ENCODE measurements around the gene FARP2.

Gene FARP2

GRCh38 chr2:241463276-241464135 lies 107.4 kb downstream of the FARP2 start:
- TF ChIP-seq CTCF (IDR thresholded peaks at IDR 0.05; ENCODE audit: low read depth, low read length, missing control alignments) = no peak
- H3K4me3 ChIP-seq (ENCODE audit: low read depth, low read length) = no peak overlapping the region
- in situ Hi-C loops (cut with HindIII; ENCODE audit: low sequenced_read_pairs) = no loop called here
- no peak for DNase-seq (ENCODE audit: low read depth)

GRCh38 chr2:241465543-241465942 lies 109.5 kb downstream of the FARP2 start:
- no peak overlapping the region for H3K4me3 ChIP-seq (ENCODE audit: low read depth, low read length)
- in situ Hi-C loops (cut with HindIII; ENCODE audit: low sequenced_read_pairs) = no loop called here
- no peak for DNase-seq (ENCODE audit: low read depth)
- TF ChIP-seq CTCF (IDR thresholded peaks at IDR 0.05; ENCODE audit: low read depth, low read length, missing control alignments) = no peak

GRCh38 chr2:241466230-241466629 lies 110.1 kb downstream of the FARP2 start:
- in situ Hi-C loops (cut with HindIII; ENCODE audit: low sequenced_read_pairs) = no loop called here
- no peak overlapping the region for H3K4me3 ChIP-seq (ENCODE audit: low read depth, low read length)
- no peak for TF ChIP-seq CTCF (IDR thresholded peaks at IDR 0.05; ENCODE audit: low read depth, low read length, missing control alignments)
- no peak for DNase-seq (ENCODE audit: low read depth)

- in situ Hi-C loops (cut with HindIII; ENCODE audit: low sequenced_read_pairs) = no loop called here
Measured at GRCh38 chr2:241467777-241468475, 111.8 kb downstream of the FARP2 start.

GRCh38 chr2:241468476-241468781 lies 112.3 kb downstream of the FARP2 start:
- no peak for DNase-seq (ENCODE audit: low read depth)
- no peak for TF ChIP-seq CTCF (IDR thresholded peaks at IDR 0.05; ENCODE audit: low read depth, low read length, missing control alignments)
- in situ Hi-C loops (cut with HindIII; ENCODE audit: low sequenced_read_pairs) = no loop called here
- no peak overlapping the region for H3K4me3 ChIP-seq (ENCODE audit: low read depth, low read length)

More at GRCh38 chr2:241467777-241468475, 111.8 kb downstream of the FARP2 start:
- TF ChIP-seq CTCF (IDR thresholded peaks at IDR 0.05; ENCODE audit: low read depth, low read length, missing control alignments) = no peak
- no peak for DNase-seq (ENCODE audit: low read depth)
- no peak overlapping the region for H3K4me3 ChIP-seq (ENCODE audit: low read depth, low read length)

GRCh38 chr2:241469746-241470145 lies 113.7 kb downstream of the FARP2 start:
- H3K4me3 ChIP-seq (ENCODE audit: low read depth, low read length) = no peak overlapping the region
- DNase-seq (ENCODE audit: low read depth) = no peak
- TF ChIP-seq CTCF (IDR thresholded peaks at IDR 0.05; ENCODE audit: low read depth, low read length, missing control alignments) = no peak
- in situ Hi-C loops (cut with HindIII; ENCODE audit: low sequenced_read_pairs) = loop anchor here (10.0 kb wide), 1 partner anchor 105 kb away; no protein-coding TSS in a partner anchor

Measured in astrocyte of the cerebellum (primary cell).